Uterus (tissue), 4 donors: ENCODE data around the gene IER2. TPM values are rescaled to one million over a fixed set of nuclear protein-coding genes. Genes with fewer than 3 reads are reported as not detected.

Experiments
- DNase-seq, 2 donors: peaks; one replicate each; pipeline ENCODE4 v3.0.0-alpha.2; 2019 to 2020
- H3K27ac ChIP-seq, 2 donors: fragments of 200-600 bp; sonication (generic); 1 replicate in 1 of 2; 2 replicates in 1 of 2; pipeline ENCODE4 v1.5.1; 2016 to 2018
- H3K27me3 ChIP-seq, 2 donors: fragments of 200-600 bp; sonication (generic); one replicate each; pipeline ENCODE4 v1.5.1; 2018 to 2019; ENCODE audit warnings: control low read depth in 1 of 2
- H3K36me3 ChIP-seq, 2 donors: fragments of 200-600 bp; sonication (generic); one replicate each; pipeline ENCODE4 v1.5.1; 2019; ENCODE audit warnings: control low read depth in 1 of 2
- H3K4me1 ChIP-seq, 2 donors: fragments of 200-600 bp; sonication (generic); one replicate each; pipeline ENCODE4 v1.5.1; 2018 to 2019; ENCODE audit warnings: control low read depth in 1 of 2
- H3K4me3 ChIP-seq, 2 donors: fragments of 200-600 bp; sonication (generic); 1 replicate in 1 of 2; 2 replicates in 1 of 2; pipeline ENCODE4 v1.5.1; 2018 to 2019; ENCODE audit warnings: mild to moderate bottlenecking in 1 of 2
- H3K9me3 ChIP-seq, 2 donors: fragments of 200-600 bp; sonication (generic); one replicate each; pipeline ENCODE4 v1.5.1; 2019; ENCODE audit warnings: control low read depth in 1 of 2
- CTCF ChIP-seq, 4 experiments: fragments of 200-600 bp in 2 of 4; fragments of 450-650 bp in 2 of 4; sonication (generic) in 2 of 4; IDR thresholded peaks; one replicate each; pipeline ENCODE4 v1.5.1; 2016 to 2019; ENCODE audit warnings: antibody characterized with exemption in 4 of 4, mild to moderate bottlenecking in 2 of 4, moderate library complexity in 1 of 4
- POLR2A ChIP-seq, 2 donors: fragments of 450-650 bp; IDR thresholded peaks; one replicate each; pipeline ENCODE4 v1.6.1; 2016; ENCODE audit warnings: antibody characterized with exemption in 2 of 2, mild to moderate bottlenecking in 1 of 2, moderate library complexity in 1 of 2
- intact Hi-C: fragments of 100-400 bp; cut with DNase I; formaldehyde crosslinking; loops from one replicate; pipeline ENCODE4 v1.15.1; 2023; ENCODE audit warnings: low total_unique reads
- total RNA-seq, 4 donors: library from RNA; depleted of rRNA in 3 of 4; stranded (reverse); fragments of >200 nt in 3 of 4; gene quantifications; one replicate each; pipeline versions ENCODE4 v1.1.0 to v1.2.4, GENCODE V29; 2014 to 2023
- donor health status: DM: yes; HTN: yes; CAD: no.

IER2 gene
- total RNA-seq, 4 donors from 2014 or later, result 15.1 to 108 (median 66.7) TPM

- Histone ChIP-seq H3K9me3 (no peaks in the 10 kb centered on the region), H3K27me3 (no peaks in the 10 kb centered on the region), H3K36me3 (no peaks in the 10 kb centered on the region), H3K27ac (no peak overlapping the region), H3K4me1 (no peaks in the 10 kb centered on the region), H3K4me3 (no peak overlapping the region)
- TF ChIP-seq POLR2A (IDR thresholded peaks at IDR 0.05), result no peak
- no peak for TF ChIP-seq CTCF (IDR thresholded peaks at IDR 0.05)
- intact Hi-C loops, result no loop called here
- DNase-seq, result no peak
Measured at GRCh38 chr19:13130886-13131490, 19.2 kb upstream of the IER2 start.

- TF ChIP-seq CTCF (IDR thresholded peaks at IDR 0.05) (no peak), POLR2A (IDR thresholded peaks at IDR 0.05) (no peak)
- H3K36me3 ChIP-seq, result no peaks in the 10 kb centered on the region
- no peak overlapping the region for H3K27ac ChIP-seq
- no peaks in the 10 kb centered on the region for H3K9me3 ChIP-seq
- intact Hi-C loops, result no loop called here
- no peak overlapping the region for H3K4me3 ChIP-seq
- H3K4me1 ChIP-seq, result no peaks in the 10 kb centered on the region
- no peaks in the 10 kb centered on the region for H3K27me3 ChIP-seq
- no peak for DNase-seq
Measured at GRCh38 chr19:13132471-13133180, 17.6 kb upstream of the IER2 start.

DNA sequence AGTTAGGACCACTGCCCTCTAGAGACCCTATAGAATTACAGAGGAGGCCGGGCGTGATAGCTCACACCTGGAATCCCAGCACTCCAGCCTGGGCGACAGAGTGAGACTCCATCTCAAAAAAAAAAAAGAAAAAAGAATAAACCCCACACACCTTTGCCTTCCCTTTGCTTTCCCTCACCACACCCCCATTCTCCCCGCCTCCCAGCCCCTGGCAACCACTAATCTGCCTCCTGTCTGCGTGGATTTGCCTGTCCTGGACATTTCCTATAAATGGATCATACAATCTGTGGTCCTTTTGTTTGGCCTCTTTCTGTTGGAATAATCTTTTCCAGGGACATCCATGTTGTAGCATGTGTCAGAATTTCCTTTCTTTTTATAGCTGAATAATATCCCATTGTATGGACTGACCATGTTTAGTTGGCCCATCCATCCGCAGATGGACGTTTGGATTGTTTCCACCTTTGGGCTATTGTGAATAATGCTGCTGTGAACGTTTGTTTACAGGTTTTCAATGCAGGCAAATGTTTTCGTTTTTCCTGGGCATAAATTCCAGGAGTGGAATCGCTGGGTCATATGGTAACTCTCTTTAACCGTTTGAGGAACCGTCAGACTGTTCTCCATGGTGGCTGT is 16.9 kb upstream of the IER2 start:
- no peaks in the 10 kb centered on the region for H3K27me3 ChIP-seq
- DNase-seq, result no peak
- TF ChIP-seq POLR2A (IDR thresholded peaks at IDR 0.05) (no peak), CTCF (IDR thresholded peaks at IDR 0.05) (no peak)
- no peaks in the 10 kb centered on the region for H3K9me3 ChIP-seq
- no peaks in the 10 kb centered on the region for H3K4me1 ChIP-seq
- intact Hi-C loops, result no loop called here
- no peak overlapping the region for H3K4me3 ChIP-seq
- H3K27ac ChIP-seq, result no peak overlapping the region
- H3K36me3 ChIP-seq, result no peaks in the 10 kb centered on the region

DNA sequence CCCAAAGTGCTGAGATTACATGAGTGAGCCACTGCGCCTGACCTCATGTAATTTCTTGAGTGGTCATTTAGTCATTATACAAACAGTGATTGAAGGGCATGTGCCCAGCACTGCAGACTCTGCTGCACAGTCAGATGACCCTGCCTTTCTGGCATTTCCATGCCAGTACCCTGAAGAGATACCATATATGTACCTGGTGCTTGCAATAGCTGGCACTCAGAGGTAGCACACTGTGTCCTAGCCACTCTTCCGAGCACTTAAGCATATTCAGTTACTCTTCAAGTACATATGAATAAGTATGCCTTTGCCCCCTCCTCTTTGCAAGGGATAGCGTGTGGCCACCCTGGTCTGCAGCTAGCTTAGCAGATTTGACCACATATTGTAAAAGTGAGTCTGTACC is 15.6 kb upstream of the IER2 start:
- no peaks in the 10 kb centered on the region for H3K27me3 ChIP-seq
- H3K36me3 ChIP-seq, result no peaks in the 10 kb centered on the region
- no peak for TF ChIP-seq CTCF (IDR thresholded peaks at IDR 0.05)
- TF ChIP-seq POLR2A (IDR thresholded peaks at IDR 0.05), result no peak
- H3K27ac ChIP-seq, result no peak overlapping the region
- H3K4me1 ChIP-seq, result no peaks in the 10 kb centered on the region
- intact Hi-C loops, result no loop called here
- H3K9me3 ChIP-seq, result no peaks in the 10 kb centered on the region
- no peak for DNase-seq
- H3K4me3 ChIP-seq, result no peak overlapping the region
